H1 (cell line): ENCODE results near the gene IPO13. TPM values are rescaled to one million over a fixed set of nuclear protein-coding genes. Genes with fewer than 3 reads are reported as not detected.

Experiments
- CTCF ChIA-PET: fragments of 300-600 bp; sonication (Branson Sonifier 250); formaldehyde crosslinking; loops from one replicate; lab custom pipeline; 2021; ENCODE audit not compliant: partially characterized antibody; lab: Charles Lee
- POLR2A ChIA-PET: fragments of 300-600 bp; sonication (Branson Sonifier 250); formaldehyde crosslinking; loops from one replicate; lab custom pipeline; 2021; ENCODE audit warnings: inconsistent platforms; ENCODE audit not compliant: partially characterized antibody; lab: Charles Lee
- DNase-seq, 2 experiments: peaks; one replicate each; pipeline versions ENCODE4 v3.0.0 to v3.0.0-alpha.2; 2010 to 2022; ENCODE audit warnings: low spot score in 2 of 2, low read depth in 1 of 2, mixed read lengths in 1 of 2
- FAIRE-seq: peaks from 2 replicates; lab custom pipeline; 2011; peaks lifted over from hg19 to GRCh38; lab: Jason Lieb, UNC
- H2AFZ ChIP-seq: 2 replicates; pipeline ENCODE4 v1.8.1; 2012; ENCODE audit warnings: low read length, inconsistent platforms
- H2AK5ac ChIP-seq: 2 replicates; pipeline ENCODE4 v1.6.1; 2013; ENCODE audit warnings: low read depth, low read length
- H2BK120ac ChIP-seq: replicated peaks from 2 replicates; pipeline ENCODE3; 2013; ENCODE audit warnings: low read depth, low read length, inconsistent platforms
- H2BK12ac ChIP-seq: 2 replicates; pipeline ENCODE4 v1.6.1; 2013; ENCODE audit warnings: low read depth, low read length
- H2BK15ac ChIP-seq: 2 replicates; pipeline ENCODE4 v1.6.1; 2013; ENCODE audit warnings: low read length
- H2BK20ac ChIP-seq: 2 replicates; pipeline ENCODE4 v1.6.1; 2013; ENCODE audit warnings: low read length
- H2BK5ac ChIP-seq: 2 replicates; pipeline ENCODE4 v1.6.1; 2013; ENCODE audit warnings: low read depth, low read length
- H3K14ac ChIP-seq: 2 replicates; pipeline ENCODE4 v1.6.1; 2013; ENCODE audit warnings: inconsistent platforms; ENCODE audit not compliant: insufficient read length
- H3K18ac ChIP-seq: 2 replicates; pipeline ENCODE4 v1.6.1; 2013; ENCODE audit warnings: low read length; ENCODE audit errors: extremely low read depth
- H3K23ac ChIP-seq: 2 replicates; pipeline ENCODE4 v1.6.1; 2013; ENCODE audit warnings: inconsistent platforms; ENCODE audit not compliant: insufficient read length
- H3K23me2 ChIP-seq: 2 replicates; pipeline ENCODE4 v1.6.1; 2013; ENCODE audit warnings: low read depth, low read length
- H3K27ac ChIP-seq: 2 replicates; pipeline ENCODE4 v1.6.1; 2011; ENCODE audit warnings: low read depth, low read length, inconsistent platforms
- H3K27me3 ChIP-seq, 4 experiments: replicated peaks in 1 of 4; 1 replicate in 1 of 4; 2 replicates in 3 of 4; pipeline versions ENCODE4 v1.6.1 to v1.8.1; 2011 to 2013; ENCODE audit warnings: low read length in 3 of 4, mild to moderate bottlenecking in 3 of 4, inconsistent platforms in 2 of 4, mixed read lengths in 2 of 4, moderate library complexity in 1 of 4; ENCODE audit not compliant: control insufficient read depth in 3 of 4, insufficient read depth in 3 of 4; ENCODE audit errors: extremely low read depth in 1 of 4
- H3K36me3 ChIP-seq, 4 experiments: 2 replicates each; pipeline versions ENCODE4 v1.6.1 to v1.8.1; 2011 to 2013; ENCODE audit warnings: mild to moderate bottlenecking in 4 of 4, low read length in 3 of 4, moderate library complexity in 2 of 4, control low read depth in 1 of 4, inconsistent platforms in 1 of 4; ENCODE audit not compliant: insufficient read depth in 4 of 4, control insufficient read depth in 2 of 4
- H3K4ac ChIP-seq: replicated peaks from 2 replicates; pipeline ENCODE3; 2013; ENCODE audit warnings: low read length, low read depth, mixed read lengths, inconsistent platforms; ENCODE audit not compliant: insufficient read length
- H3K4me1 ChIP-seq, 4 experiments: replicated peaks in 1 of 4; 1 replicate in 1 of 4; 2 replicates in 3 of 4; pipeline versions ENCODE4 v1.6.1 to v1.8.1; 2011 to 2013; ENCODE audit warnings: low read length in 3 of 4, inconsistent platforms in 2 of 4, mixed read lengths in 1 of 4; ENCODE audit not compliant: insufficient read depth in 4 of 4, control insufficient read depth in 3 of 4
- H3K4me2 ChIP-seq, 2 experiments: 2 replicates each; pipeline versions ENCODE4 v1.6.1 to v1.8.1; 2011 to 2013; ENCODE audit warnings: low read depth in 2 of 2, low read length in 2 of 2, control low read depth in 1 of 2, inconsistent platforms in 1 of 2, mild to moderate bottlenecking in 1 of 2; ENCODE audit not compliant: insufficient read depth in 1 of 2
- H3K4me3 ChIP-seq, 4 experiments: fragments of 200-600, 300-600 bp in 1 of 4; sonication (generic), shearing (Covaris generic), sonication (Bioruptor Twin) in 1 of 4; 2 replicates each; pipeline versions ENCODE4 v1.5.1 to v1.8.1; 2011 to 2016; ENCODE audit warnings: low read length in 4 of 4, low read depth in 3 of 4, control low read depth in 2 of 4, inconsistent platforms in 2 of 4, mild to moderate bottlenecking in 2 of 4, mixed read lengths in 1 of 4, moderate library complexity in 1 of 4; ENCODE audit not compliant: insufficient read depth in 2 of 4; ENCODE audit errors: extremely low read depth in 1 of 4
- H3K56ac ChIP-seq: replicated peaks from 2 replicates; pipeline ENCODE3; 2013; ENCODE audit warnings: low read depth, mild to moderate bottlenecking, mixed read lengths, low read length, inconsistent platforms; ENCODE audit not compliant: insufficient read length
- H3K79me1 ChIP-seq: 2 replicates; pipeline ENCODE4 v1.6.1; 2013; ENCODE audit warnings: low read depth, low read length, control low read depth
- H3K79me2 ChIP-seq, 2 experiments: 2 replicates each; pipeline versions ENCODE4 v1.6.1 to v1.8.1; 2012 to 2013; ENCODE audit warnings: low read length in 2 of 2, mild to moderate bottlenecking in 2 of 2, inconsistent platforms in 1 of 2; ENCODE audit not compliant: insufficient read depth in 2 of 2, control insufficient read depth in 1 of 2
- H3K9ac ChIP-seq, 4 experiments: replicated peaks in 1 of 4; 1 replicate in 1 of 4; 2 replicates in 3 of 4; pipeline versions ENCODE4 v1.6.1 to v1.8.1; 2011 to 2013; ENCODE audit warnings: low read depth in 3 of 4, low read length in 3 of 4, control low read depth in 2 of 4, mild to moderate bottlenecking in 2 of 4, moderate library complexity in 2 of 4, inconsistent platforms in 1 of 4; ENCODE audit errors: extremely low read depth in 1 of 4
- H3K9me3 ChIP-seq, 2 experiments: 2 replicates each; pipeline versions ENCODE4 v1.6.1 to v1.8.1; 2012 to 2013; ENCODE audit warnings: mild to moderate bottlenecking in 2 of 2, moderate library complexity in 2 of 2, control low read depth in 1 of 2, inconsistent platforms in 1 of 2, low read depth in 1 of 2, low read length in 1 of 2, mixed read lengths in 1 of 2; ENCODE audit not compliant: insufficient read depth in 2 of 2
- H4K20me1 ChIP-seq, 2 experiments: replicated peaks in 1 of 2; 2 replicates each; pipeline versions ENCODE3 to v1.8.1; 2011 to 2013; ENCODE audit warnings: inconsistent platforms in 2 of 2, low read length in 2 of 2, mild to moderate bottlenecking in 1 of 2; ENCODE audit not compliant: insufficient read depth in 2 of 2, control insufficient read depth in 1 of 2
- H4K5ac ChIP-seq: 2 replicates; pipeline ENCODE4 v1.6.1; 2013; ENCODE audit warnings: low read length, low read depth, mixed read lengths, inconsistent platforms; ENCODE audit not compliant: insufficient read length
- H4K8ac ChIP-seq: 2 replicates; pipeline ENCODE4 v1.8.0; 2013; ENCODE audit warnings: mild to moderate bottlenecking, moderate library complexity, low read length, inconsistent platforms; ENCODE audit not compliant: insufficient read depth; ENCODE audit errors: extremely low read depth
- H4K91ac ChIP-seq: replicated peaks from 2 replicates; pipeline ENCODE3; 2013; ENCODE audit warnings: low read length, mixed read lengths, inconsistent platforms; ENCODE audit not compliant: insufficient read length
- GTF2F1 ChIP-seq: IDR thresholded peaks from 2 replicates; pipeline ENCODE4 v1.6.1; 2012; ENCODE audit warnings: low read depth, low read length, improper control_type of control experiment, borderline replicate concordance
- RAD21 ChIP-seq, 2 experiments: IDR thresholded peaks in 1 of 2; conservative IDR thresholded peaks in 1 of 2; 2 replicates each; pipeline ENCODE4 v1.6.1; 2011; ENCODE audit warnings: low read depth in 2 of 2, low read length in 2 of 2, improper control_type of control experiment in 1 of 2, inconsistent platforms in 1 of 2, mild to moderate bottlenecking in 1 of 2, moderate library complexity in 1 of 2
- WGBS, 2 experiments: shearing (Covaris generic) in 1 of 2; methylation state at CpG; one replicate each; pipeline versions ENCODE4 v1.1.6 to v1.1.7; 2013 to 2015; ENCODE audit warnings: low lambda C conversion rate in 2 of 2, mixed read lengths in 2 of 2, inconsistent platforms in 1 of 2, low coverage in 1 of 2, missing lambda C conversion rate in 1 of 2; ENCODE audit not compliant: insufficient replicate concordance in 2 of 2, insufficient coverage in 1 of 2, insufficient read length in 1 of 2; ENCODE audit errors: extremely low coverage in 1 of 2, missing lambda C conversion rate in 1 of 2; 5-methylcytosine and 5-hydroxymethylcytosine counted together
- polyA plus RNA-seq, 7 experiments: library from polyadenylated mRNA; depleted of rRNA in 3 of 7; stranded (reverse) in 5 of 7; unstranded in 2 of 7; fragments of >200 nt in 5 of 7; fragments of 200-250 nt in 2 of 7; gene quantifications; 1 replicate in 5 of 7; 2 replicates in 1 of 7; 4 replicates in 1 of 7; pipeline versions ENCODE4 v1.2.1 to v1.2.3, GENCODE V29; 2011 to 2013; ENCODE audit warnings: missing spikeins in 2 of 7, mixed read lengths in 2 of 7
- total RNA-seq: library from RNA; stranded (reverse); fragmentation: NEBNext Ultra II Directional; extraction: Animal tissue kit (Norgen Biotek cat#: 25700); gene quantifications from 2 replicates; pipeline ENCODE4 v1.2.1, GENCODE V29; 2021

Gene IPO13
- total and polyA plus RNA-seq, 2 of the 8 experiments (the other 6 are each of a cell fraction or from before 2014, with no cell fraction given), result 23.0 to 27.0 TPM

GRCh38 chr1:43919906-43920305 lies 26.8 kb upstream of the IPO13 start:
- Histone ChIP-seq H3K23ac (no peak overlapping the region), H2BK120ac (no peak overlapping the region), H4K5ac (no peak overlapping the region), H3K79me2 (no peaks in the 10 kb centered on the region), H3K4me1 (no peaks in the 10 kb centered on the region), H3K56ac (no peak overlapping the region), H4K8ac (no peak overlapping the region), H2BK5ac (no peak overlapping the region), H2BK15ac (no peak overlapping the region), H3K9me3 (no peaks in the 10 kb centered on the region), H3K36me3 (no peaks in the 10 kb centered on the region), H3K79me1 (no peaks in the 10 kb centered on the region), H4K91ac (no peak overlapping the region), H3K18ac (no peak overlapping the region), H3K23me2 (no peaks in the 10 kb centered on the region), H4K20me1 (no peaks in the 10 kb centered on the region), H3K27ac (no peak overlapping the region), H3K4me2 (no peak overlapping the region), H2AFZ (no peak overlapping the region), H3K4ac (no peak overlapping the region), H3K4me3 (no peak overlapping the region), H2AK5ac (no peak overlapping the region), H3K27me3 (no peaks in the 10 kb centered on the region), H3K9ac (no peak overlapping the region), H2BK20ac (no peak overlapping the region), H3K14ac (no peak overlapping the region), H2BK12ac (no peak overlapping the region; the same call in 1 of the 2 replicates)
- CTCF ChIA-PET, result interaction anchor here (1.0 to 8.5 kb wide), 7 partner anchors 9 to 156 kb away, joined by 3 to 88 read pairs (median 5); partner anchors contain the start of gene ARTN
- POLR2A ChIA-PET, result interaction anchor here (0.8 to 1.4 kb wide), 3 partner anchors 8 to 13 kb away, joined by 3 read pairs; no protein-coding TSS in a partner anchor
- FAIRE-seq (no peak), DNase-seq (no peak)
- WGBS, 2 experiments, result 88% methylated on average over 7 of the region's 7 CpGs; no CpG with 5 or more reads in 1 of the 2 experiments
- TF ChIP-seq GTF2F1 (no peak), RAD21 (IDR thresholded peaks at IDR 0.05 in 1 of 2, conservative IDR thresholded peaks at IDR 0.05 in 1 of 2; ENCODE audit: low read depth in 2 of 2, low read length in 2 of 2) (no peak)
- TF ChIP-seq, all 59 proteins: peak for 0
